HCT116 (cell line): ENCODE measurements around the gene NCKAP5. TPM values are rescaled to one million over a fixed set of nuclear protein-coding genes. Genes with fewer than 3 reads are reported as not detected.

Source experiments
- ATAC-seq: fragments of 200-7000 bp; cut with Tn5 transposase; 2 replicates; pipeline ENCODE4 v1.9.1; 2020; ENCODE audit warnings: mild to moderate bottlenecking, moderate library complexity
- BruUV-seq: library from RNA; stranded (reverse); fragments of 400-500 nt; replicated peaks from 2 replicates; lab custom pipeline; 2021; lab: Mats Ljungman, UMichigan
- CTCF ChIA-PET: fragments of 300-600 bp; sonication (Branson Sonifier 250); formaldehyde crosslinking; loops from one replicate; lab custom pipeline; 2021; ENCODE audit warnings: antibody characterized with exemption; lab: Charles Lee
- POLR2A ChIA-PET: fragments of 300-600, 350-600 bp; sonication (Branson Sonifier 250); formaldehyde crosslinking; loops from one replicate; lab custom pipeline; 2021; ENCODE audit warnings: antibody characterized with exemption; lab: Charles Lee
- RAD21 ChIA-PET, 2 experiments: fragments of 300-600 bp; sonication (Branson Sonifier 250); formaldehyde crosslinking; loops; one replicate each; lab custom pipeline; 2023; ENCODE audit warnings: low total read pairs in 2 of 2; ENCODE audit not compliant: uncharacterized antibody in 2 of 2, unreplicated experiment in 2 of 2, low non-redundant PET in 1 of 2; lab: Charles Lee
- DNase-seq: peaks from one replicate; pipeline ENCODE4 v3.0.0-alpha.2; 2010; ENCODE audit warnings: low read depth, low spot score
- H2AFZ ChIP-seq: fragments of 200-600 bp; shearing (Covaris generic), sonication (generic); 2 replicates; pipeline ENCODE4 v1.6.1; 2017; ENCODE audit warnings: low read depth, mixed run types, mixed read lengths, antibody characterized with exemption, low read length; ENCODE audit not compliant: poor library complexity, severe bottlenecking
- H3K27ac ChIP-seq: 2 replicates; pipeline ENCODE4 v1.5.1; 2012; ENCODE audit warnings: low read depth, low read length
- H3K27me3 ChIP-seq: fragments of 200-600 bp; sonication (generic); 2 replicates; pipeline ENCODE4 v1.6.1; 2016; ENCODE audit warnings: mixed run types, low read length, mixed read lengths; ENCODE audit not compliant: insufficient read depth
- H3K36me3 ChIP-seq, 2 experiments: fragments of 200-500 bp in 1 of 2; fragments of 200-600 bp in 1 of 2; sonication (Bioruptor generic) in 1 of 2; sonication (generic) in 1 of 2; 2 replicates each; pipeline versions ENCODE4 v1.5.1 to v1.6.1; 2014 to 2016; ENCODE audit warnings: low read length in 2 of 2, inconsistent platforms in 1 of 2, mixed read lengths in 1 of 2, mixed run types in 1 of 2; ENCODE audit not compliant: insufficient read depth in 2 of 2, control insufficient read depth in 1 of 2
- H3K4me1 ChIP-seq, 2 experiments: fragments of 200-600 bp in 1 of 2; sonication (generic) in 1 of 2; 2 replicates each; pipeline versions ENCODE4 v1.5.1 to v1.6.1; 2012 to 2017; ENCODE audit warnings: low read length in 2 of 2, inconsistent platforms in 1 of 2, mild to moderate bottlenecking in 1 of 2, mixed read lengths in 1 of 2, mixed run types in 1 of 2, moderate library complexity in 1 of 2; ENCODE audit not compliant: insufficient read depth in 2 of 2, control insufficient read depth in 1 of 2
- H3K4me2 ChIP-seq: fragments of 200-600 bp; sonication (generic); 2 replicates; pipeline ENCODE4 v1.6.1; 2017; ENCODE audit warnings: mixed run types, low read length, mixed read lengths
- H3K4me3 ChIP-seq, 2 experiments: fragments of 200-600 bp in 1 of 2; sonication (generic) in 1 of 2; replicated peaks in 1 of 2; 2 replicates each; pipeline ENCODE4 v1.5.1; 2011 to 2016; ENCODE audit warnings: low read length in 2 of 2, control low read depth in 1 of 2, low read depth in 1 of 2, mild to moderate bottlenecking in 1 of 2, mixed read lengths in 1 of 2, mixed run types in 1 of 2
- H3K79me2 ChIP-seq: fragments of 200-600 bp; sonication (generic); 2 replicates; pipeline ENCODE4 v1.6.1; 2017; ENCODE audit warnings: mild to moderate bottlenecking, mixed run types, low read length, moderate library complexity, mixed read lengths; ENCODE audit not compliant: insufficient read depth
- H3K9ac ChIP-seq: fragments of 200-600 bp; sonication (generic); 2 replicates; pipeline ENCODE4 v1.6.1; 2016; ENCODE audit warnings: low read length, mixed read lengths
- H3K9me2 ChIP-seq: fragments of 200-600 bp; sonication (generic), shearing (Covaris generic); 2 replicates; pipeline ENCODE4 v1.6.1; 2017; ENCODE audit warnings: mixed run types, mild to moderate bottlenecking, moderate library complexity; ENCODE audit not compliant: insufficient read depth
- H3K9me3 ChIP-seq, 2 experiments: fragments of 200-500 bp in 1 of 2; fragments of 200-600 bp in 1 of 2; sonication (Bioruptor generic) in 1 of 2; sonication (generic) in 1 of 2; 2 replicates each; pipeline ENCODE4 v1.6.1; 2014 to 2017; ENCODE audit warnings: low read length in 2 of 2, mixed read lengths in 2 of 2, inconsistent platforms in 1 of 2, low read depth in 1 of 2, mild to moderate bottlenecking in 1 of 2, mixed run types in 1 of 2, moderate library complexity in 1 of 2; ENCODE audit not compliant: control insufficient read depth in 1 of 2, insufficient read depth in 1 of 2
- H4K20me1 ChIP-seq: fragments of 200-600 bp; sonication (generic), shearing (Covaris generic); 2 replicates; pipeline ENCODE4 v1.6.1; 2017; ENCODE audit warnings: mixed run types, mild to moderate bottlenecking, moderate library complexity; ENCODE audit not compliant: insufficient read depth
- CBX3 ChIP-seq: IDR thresholded peaks from 2 replicates; pipeline ENCODE4 v1.6.1; 2012; ENCODE audit warnings: low read depth
- EGR1 ChIP-seq: IDR thresholded peaks from 2 replicates; pipeline ENCODE4 v1.6.1; 2012; ENCODE audit warnings: low read depth
- ELF1 ChIP-seq: IDR thresholded peaks from 2 replicates; pipeline ENCODE4 v1.6.1; 2012; ENCODE audit warnings: low read depth, borderline replicate concordance
- EZH2 ChIP-seq: fragments of 200-600 bp; sonication (generic); IDR thresholded peaks from 2 replicates; pipeline ENCODE4 v1.6.1; 2017; ENCODE audit warnings: antibody characterized with exemption, mixed run types
- POLR2A ChIP-seq: IDR thresholded peaks from 2 replicates; pipeline ENCODE4 v1.7.0; 2011; ENCODE audit warnings: borderline replicate concordance; ENCODE audit not compliant: insufficient read depth, insufficient read length; ENCODE audit errors: extremely low read depth
- POLR2AphosphoS5 ChIP-seq: IDR thresholded peaks from 2 replicates; pipeline ENCODE4 v1.6.1; 2011; ENCODE audit warnings: mild to moderate bottlenecking, low read depth, low read length, moderate library complexity
- SIN3A ChIP-seq: IDR thresholded peaks from 2 replicates; pipeline ENCODE4 v1.6.1; 2012; ENCODE audit warnings: low read depth
- SP1 ChIP-seq: IDR thresholded peaks from 2 replicates; pipeline ENCODE4 v1.6.1; 2012; ENCODE audit warnings: low read depth
- SRF ChIP-seq: IDR thresholded peaks from 2 replicates; pipeline ENCODE4 v1.6.1; 2012; ENCODE audit warnings: low read depth
- TCF7L2 ChIP-seq: IDR thresholded peaks from 2 replicates; pipeline ENCODE4 v1.7.0; 2011; ENCODE audit warnings: borderline replicate concordance, inconsistent platforms; ENCODE audit not compliant: insufficient read depth, insufficient read length; ENCODE audit errors: extremely low read depth
- YY1 ChIP-seq: IDR thresholded peaks from 2 replicates; pipeline ENCODE4 v1.6.1; 2011; ENCODE audit warnings: low read length, low read depth, moderate library complexity, mild to moderate bottlenecking; ENCODE audit not compliant: insufficient replicate concordance; ENCODE audit errors: extremely low read depth
- ZFX ChIP-seq: fragments of 450-650 bp; IDR thresholded peaks from 2 replicates; pipeline ENCODE4 v1.6.1; 2017
- intact Hi-C: fragments of 100-400 bp; cut with micrococcal nuclease; formaldehyde crosslinking; loops from 2 replicates; pipeline ENCODE4 v1.10.0; 2022
- total RNA-seq: library from RNA; stranded (reverse); gene quantifications from one replicate; pipeline ENCODE4 v1.2.1, GENCODE V29; 2021; ENCODE audit not compliant: unreplicated experiment
- TF ChIP-seq, protein P1 (sequence below): IDR thresholded peaks from 2 replicates; pipeline ENCODE4 v1.6.1; 2012
- TF ChIP-seq, protein P2 (sequence below): IDR thresholded peaks from 2 replicates; pipeline ENCODE4 v1.6.1; 2012
- TF ChIP-seq, protein P3 (sequence below): IDR thresholded peaks from 2 replicates; pipeline ENCODE4 v1.6.1; 2011; ENCODE audit warnings: mild to moderate bottlenecking, low read length, moderate library complexity; ENCODE audit not compliant: insufficient replicate concordance; ENCODE audit errors: extremely low read depth

Gene NCKAP5
- total RNA-seq, 1 experiment from 2014 or later: 0.30 TPM

DNA sequence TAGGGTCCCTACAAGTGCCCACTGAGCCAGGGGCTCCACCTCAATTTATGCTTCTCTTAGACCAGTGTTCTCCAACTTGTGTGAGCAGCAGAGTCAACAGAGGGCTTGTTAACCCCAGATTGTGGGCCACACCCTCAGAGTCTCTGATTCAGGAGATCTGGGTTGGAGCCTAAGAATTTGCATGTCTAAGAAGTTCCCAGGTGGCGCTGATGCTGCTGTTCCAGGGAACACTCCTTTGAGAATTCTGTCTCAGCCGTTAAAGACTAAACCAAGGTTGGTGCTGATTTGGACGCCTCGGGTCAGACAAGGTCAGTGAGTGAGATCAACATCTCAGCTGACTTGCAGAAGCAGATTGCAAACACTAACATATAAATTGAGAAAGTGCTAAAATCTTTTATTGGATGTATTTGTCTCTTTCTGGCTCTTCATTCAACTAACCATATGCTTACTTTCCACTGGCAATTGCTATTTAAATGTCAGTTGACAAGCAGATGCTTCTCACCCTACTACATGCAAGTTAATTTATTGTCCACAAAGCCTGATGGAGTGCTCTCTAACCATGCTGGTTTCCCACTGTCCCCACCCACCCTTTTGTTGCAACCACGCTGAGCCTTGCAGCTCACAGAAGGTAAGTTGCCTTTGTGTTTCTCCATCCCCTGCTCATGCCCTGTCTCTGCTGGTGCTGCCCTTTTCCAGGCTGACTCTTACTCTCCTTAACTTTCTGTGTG, 929.8 kb downstream of the NCKAP5 start:
- Histone ChIP-seq H2AFZ (no peak overlapping the region), H3K9ac (no peak overlapping the region), H3K9me2 (no peaks in the 10 kb centered on the region), H3K4me2 (no peak overlapping the region), H3K4me3 (no peak overlapping the region), H4K20me1 (no peaks in the 10 kb centered on the region), H3K36me3 (no peaks in the 10 kb centered on the region), H3K4me1 (no peaks in the 10 kb centered on the region), H3K79me2 (no peaks in the 10 kb centered on the region), H3K27ac (no peak overlapping the region), H3K9me3 (no peaks in the 10 kb centered on the region), H3K27me3 (peaks cover 4% of the 10 kb centered on the region; the same call in 1 of the 2 replicates)
- intact Hi-C loops: no loop called here
- RAD21 ChIA-PET: no interaction called here
- no peak for ATAC-seq
- no peak for TF ChIP-seq POLR2A
- POLR2A ChIA-PET: no interaction called here
- DNase-seq: no peak
- CTCF ChIA-PET: no interaction called here
- BruUV-seq: no TSS peak

DNA sequence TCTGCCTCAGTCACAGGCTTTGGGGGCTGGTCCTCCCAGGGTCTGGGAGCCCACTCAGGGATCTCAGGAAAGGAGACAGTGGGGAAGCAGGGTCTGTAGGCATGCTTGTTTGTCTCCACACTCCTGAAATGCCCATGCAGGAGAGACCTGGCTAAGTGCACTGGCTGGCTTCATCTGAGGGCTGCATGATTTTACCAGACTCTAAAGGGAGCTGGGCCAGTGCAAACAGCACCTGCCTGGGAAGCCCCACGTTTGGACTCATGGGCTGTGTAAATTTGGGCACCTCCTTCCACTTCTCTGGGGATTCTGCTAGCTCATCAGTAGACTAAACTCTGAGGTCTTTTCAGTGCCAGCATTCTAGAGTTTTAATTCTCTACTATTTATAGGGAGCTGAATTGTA, 931.9 kb downstream of the NCKAP5 start:
- Histone ChIP-seq H3K4me3 (no peak overlapping the region), H3K9me3 (no peaks in the 10 kb centered on the region), H3K4me2 (no peak overlapping the region), H4K20me1 (no peaks in the 10 kb centered on the region), H3K36me3 (no peaks in the 10 kb centered on the region), H3K9me2 (no peaks in the 10 kb centered on the region), H2AFZ (no peak overlapping the region), H3K4me1 (peaks cover 0 to 13% of the 10 kb centered on the region in 2 experiments; a peak in 2 of 4 replicates), H3K9ac (no peak overlapping the region), H3K79me2 (no peaks in the 10 kb centered on the region), H3K27ac (no peak overlapping the region), H3K27me3 (peaks cover 4% of the 10 kb centered on the region; the same call in 1 of the 2 replicates)
- ChIA-PET POLR2A (no interaction called here), RAD21 (no interaction called here), CTCF (no interaction called here)
- ATAC-seq (no peak), DNase-seq (no peak)
- intact Hi-C loops: no loop called here
- BruUV-seq: no TSS peak
- no peak for TF ChIP-seq CBX3
- no peak for TF ChIP-seq POLR2AphosphoS5
- no peak for TF ChIP-seq SP1
- no peak for TF ChIP-seq POLR2A
- TF ChIP-seq TCF7L2: no peak
- TF ChIP-seq ZFX: no peak
- TF ChIP-seq ELF1: no peak
- TF ChIP-seq SIN3A: no peak
- TF ChIP-seq EGR1: no peak
- TF ChIP-seq YY1: no peak
- TF ChIP-seq, protein P1, sequence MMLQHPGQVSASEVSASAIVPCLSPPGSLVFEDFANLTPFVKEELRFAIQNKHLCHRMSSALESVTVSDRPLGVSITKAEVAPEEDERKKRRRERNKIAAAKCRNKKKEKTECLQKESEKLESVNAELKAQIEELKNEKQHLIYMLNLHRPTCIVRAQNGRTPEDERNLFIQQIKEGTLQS: no peak
- TF ChIP-seq, protein P2, sequence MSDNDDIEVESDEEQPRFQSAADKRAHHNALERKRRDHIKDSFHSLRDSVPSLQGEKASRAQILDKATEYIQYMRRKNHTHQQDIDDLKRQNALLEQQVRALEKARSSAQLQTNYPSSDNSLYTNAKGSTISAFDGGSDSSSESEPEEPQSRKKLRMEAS: no peak
- no peak for TF ChIP-seq EZH2
- TF ChIP-seq, protein P3, sequence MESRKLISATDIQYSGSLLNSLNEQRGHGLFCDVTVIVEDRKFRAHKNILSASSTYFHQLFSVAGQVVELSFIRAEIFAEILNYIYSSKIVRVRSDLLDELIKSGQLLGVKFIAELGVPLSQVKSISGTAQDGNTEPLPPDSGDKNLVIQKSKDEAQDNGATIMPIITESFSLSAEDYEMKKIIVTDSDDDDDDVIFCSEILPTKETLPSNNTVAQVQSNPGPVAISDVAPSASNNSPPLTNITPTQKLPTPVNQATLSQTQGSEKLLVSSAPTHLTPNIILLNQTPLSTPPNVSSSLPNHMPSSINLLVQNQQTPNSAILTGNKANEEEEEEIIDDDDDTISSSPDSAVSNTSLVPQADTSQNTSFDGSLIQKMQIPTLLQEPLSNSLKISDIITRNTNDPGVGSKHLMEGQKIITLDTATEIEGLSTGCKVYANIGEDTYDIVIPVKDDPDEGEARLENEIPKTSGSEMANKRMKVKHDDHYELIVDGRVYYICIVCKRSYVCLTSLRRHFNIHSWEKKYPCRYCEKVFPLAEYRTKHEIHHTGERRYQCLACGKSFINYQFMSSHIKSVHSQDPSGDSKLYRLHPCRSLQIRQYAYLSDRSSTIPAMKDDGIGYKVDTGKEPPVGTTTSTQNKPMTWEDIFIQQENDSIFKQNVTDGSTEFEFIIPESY: no peak
- TF ChIP-seq SRF: no peak
